ENCODE results near the gene GLIS2. TPM values are rescaled to one million over a fixed set of nuclear protein-coding genes. Genes with fewer than 3 reads are reported as not detected.

GLIS2 gene
- total RNA-seq, 1 donor from 2014 or later, result 16.5 TPM

DNA sequence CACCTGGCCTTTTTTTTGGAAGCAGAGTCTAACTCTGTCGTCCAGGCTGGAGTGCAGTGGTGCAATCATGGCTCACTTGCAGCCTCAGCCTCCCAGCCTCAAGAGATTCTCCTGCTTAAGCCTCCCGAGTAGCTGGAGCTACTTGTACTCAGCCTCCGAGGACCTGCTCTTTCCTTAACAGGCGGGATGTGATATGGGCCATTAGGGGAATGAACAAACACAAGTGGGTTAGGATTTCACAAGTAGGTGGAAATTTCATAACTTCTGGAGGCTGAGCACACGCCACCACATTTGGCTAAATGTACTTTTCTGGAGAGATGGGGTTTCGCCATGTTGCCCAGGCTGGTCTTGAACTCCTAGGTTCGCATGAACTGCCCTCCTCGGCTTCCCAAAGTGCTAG is 31.1 kb downstream of the GLIS2 start:
- TF ChIP-seq, protein P1, sequence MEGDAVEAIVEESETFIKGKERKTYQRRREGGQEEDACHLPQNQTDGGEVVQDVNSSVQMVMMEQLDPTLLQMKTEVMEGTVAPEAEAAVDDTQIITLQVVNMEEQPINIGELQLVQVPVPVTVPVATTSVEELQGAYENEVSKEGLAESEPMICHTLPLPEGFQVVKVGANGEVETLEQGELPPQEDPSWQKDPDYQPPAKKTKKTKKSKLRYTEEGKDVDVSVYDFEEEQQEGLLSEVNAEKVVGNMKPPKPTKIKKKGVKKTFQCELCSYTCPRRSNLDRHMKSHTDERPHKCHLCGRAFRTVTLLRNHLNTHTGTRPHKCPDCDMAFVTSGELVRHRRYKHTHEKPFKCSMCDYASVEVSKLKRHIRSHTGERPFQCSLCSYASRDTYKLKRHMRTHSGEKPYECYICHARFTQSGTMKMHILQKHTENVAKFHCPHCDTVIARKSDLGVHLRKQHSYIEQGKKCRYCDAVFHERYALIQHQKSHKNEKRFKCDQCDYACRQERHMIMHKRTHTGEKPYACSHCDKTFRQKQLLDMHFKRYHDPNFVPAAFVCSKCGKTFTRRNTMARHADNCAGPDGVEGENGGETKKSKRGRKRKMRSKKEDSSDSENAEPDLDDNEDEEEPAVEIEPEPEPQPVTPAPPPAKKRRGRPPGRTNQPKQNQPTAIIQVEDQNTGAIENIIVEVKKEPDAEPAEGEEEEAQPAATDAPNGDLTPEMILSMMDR (IDR thresholded peaks at IDR 0.05; ENCODE audit: partially characterized antibody, unreplicated experiment), result no peak
- Mint-ChIP-seq H3K9me3 (ENCODE audit: unreplicated experiment) (peaks cover 7% of the 10 kb centered on the region), H3K4me1 (ENCODE audit: low read depth, unreplicated experiment) (peaks cover 3% of the 10 kb centered on the region), H3K27ac (ENCODE audit: unreplicated experiment) (no peak overlapping the region), H3K4me3 (ENCODE audit: unreplicated experiment) (no peak overlapping the region), H3K27me3 (ENCODE audit: unreplicated experiment) (peaks cover 11% of the 10 kb centered on the region), H3K36me3 (ENCODE audit: unreplicated experiment) (no peaks in the 10 kb centered on the region)
- DNase-seq, result no peak

DNA sequence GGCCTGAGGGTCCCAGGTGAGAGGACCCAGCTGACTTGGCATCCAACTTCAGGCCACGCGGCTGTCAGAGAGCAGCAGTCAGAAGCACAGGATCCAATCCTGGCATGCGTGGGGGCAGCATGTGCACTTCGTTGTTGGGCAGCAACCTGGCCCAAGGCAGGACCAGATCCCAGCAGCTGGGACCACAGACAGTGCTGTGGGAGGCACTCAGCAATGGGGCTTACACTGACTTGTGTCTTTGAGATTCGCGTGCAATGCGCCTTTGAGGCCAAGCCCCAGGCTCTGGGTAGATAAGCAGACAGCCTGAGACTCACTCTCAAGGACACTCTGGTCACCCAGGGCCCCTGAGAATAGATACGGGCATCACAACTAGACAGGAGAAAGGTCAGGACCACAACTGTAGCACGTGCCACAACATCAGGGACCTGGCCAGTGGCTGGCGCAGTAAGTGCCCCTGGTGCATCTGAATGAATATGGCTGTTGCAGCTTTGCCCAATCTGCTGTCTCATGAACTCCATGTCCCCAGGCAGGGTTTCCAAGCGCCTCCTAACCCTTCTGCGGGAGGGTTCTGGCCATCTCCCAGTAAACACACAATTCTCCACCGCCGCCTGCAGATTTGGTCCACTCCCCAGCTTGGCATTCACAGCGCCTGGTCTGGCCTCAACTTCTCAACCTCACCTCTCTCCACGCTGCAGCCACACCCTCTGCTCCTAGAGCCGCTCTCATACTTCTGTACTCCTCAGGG is 32.1 kb downstream of the GLIS2 start:
- Mint-ChIP-seq H3K4me3 (ENCODE audit: unreplicated experiment) (no peak overlapping the region), H3K36me3 (ENCODE audit: unreplicated experiment) (no peaks in the 10 kb centered on the region)
- no peak for DNase-seq

DNA sequence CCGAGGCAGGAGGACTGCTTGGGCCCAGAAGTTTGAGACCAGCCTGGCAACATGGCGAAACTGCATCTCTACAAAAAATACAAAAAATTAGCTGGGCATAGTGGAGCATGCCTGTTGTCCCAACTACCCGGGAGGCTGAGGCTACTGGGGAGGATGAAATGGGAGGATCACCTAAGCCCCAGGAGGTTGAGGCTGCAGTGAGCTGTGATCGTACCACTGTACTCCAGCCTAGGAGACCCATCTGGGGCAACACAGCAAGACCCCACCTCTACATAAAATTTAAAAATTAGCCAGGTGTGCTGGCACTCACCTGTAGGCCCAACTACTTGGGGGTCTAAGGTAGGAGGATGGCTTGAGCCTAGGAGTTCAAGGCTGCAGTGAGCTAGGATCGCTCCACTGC is 33.5 kb downstream of the GLIS2 start:
- Mint-ChIP-seq H3K9me3 (ENCODE audit: unreplicated experiment) (peaks cover 7% of the 10 kb centered on the region), H3K27ac (ENCODE audit: unreplicated experiment) (no peak overlapping the region), H3K36me3 (ENCODE audit: unreplicated experiment) (no peaks in the 10 kb centered on the region), H3K27me3 (ENCODE audit: unreplicated experiment) (peaks cover 8% of the 10 kb centered on the region), H3K4me3 (ENCODE audit: unreplicated experiment) (no peak overlapping the region), H3K4me1 (ENCODE audit: low read depth, unreplicated experiment) (peaks cover 3% of the 10 kb centered on the region)
- TF ChIP-seq, protein P1 (IDR thresholded peaks at IDR 0.05; ENCODE audit: partially characterized antibody, unreplicated experiment), result no peak
- no peak for DNase-seq

More for the DNA sequence above, 32.1 kb downstream of the GLIS2 start:
- TF ChIP-seq, protein P1 (IDR thresholded peaks at IDR 0.05; ENCODE audit: partially characterized antibody, unreplicated experiment), result no peak
- Mint-ChIP-seq H3K27ac (ENCODE audit: unreplicated experiment) (no peak overlapping the region), H3K27me3 (ENCODE audit: unreplicated experiment) (peaks cover 11% of the 10 kb centered on the region), H3K4me1 (ENCODE audit: low read depth, unreplicated experiment) (peaks cover 3% of the 10 kb centered on the region), H3K9me3 (ENCODE audit: unreplicated experiment) (peaks cover 7% of the 10 kb centered on the region)

DNA sequence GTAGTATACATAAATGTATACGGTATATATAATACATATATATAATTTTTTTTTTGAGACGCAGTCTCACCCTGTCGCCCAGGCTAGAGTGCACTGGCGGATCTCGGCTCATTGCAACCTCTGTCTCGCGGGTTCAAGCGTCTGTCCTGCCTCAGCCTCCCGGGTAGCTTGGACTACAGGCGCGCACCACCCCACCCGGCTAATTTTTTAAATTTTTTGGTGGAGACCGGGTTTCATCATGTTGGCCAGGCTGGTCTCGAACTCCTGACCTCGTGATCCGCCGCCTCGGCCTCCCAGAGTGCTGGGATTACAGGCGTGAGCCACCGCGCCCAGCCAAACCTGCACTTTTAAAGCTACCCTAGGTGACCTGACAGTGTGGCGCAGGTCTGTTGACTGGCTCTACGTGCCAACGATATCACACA is 34.5 kb downstream of the GLIS2 start:
- Mint-ChIP-seq H3K36me3 (ENCODE audit: unreplicated experiment) (no peaks in the 10 kb centered on the region), H3K27ac (ENCODE audit: unreplicated experiment) (peak overlapping the region; percentile 34), H3K27me3 (ENCODE audit: unreplicated experiment) (peaks cover 5% of the 10 kb centered on the region), H3K4me3 (ENCODE audit: unreplicated experiment) (peak overlapping the region; percentile 89), H3K9me3 (ENCODE audit: unreplicated experiment) (peaks cover 4% of the 10 kb centered on the region), H3K4me1 (ENCODE audit: low read depth, unreplicated experiment) (peaks cover 3% of the 10 kb centered on the region)
- no peak for DNase-seq
- TF ChIP-seq, protein P1 (IDR thresholded peaks at IDR 0.05; ENCODE audit: partially characterized antibody, unreplicated experiment), result no peak
